ENCODE results near the gene PAQR7.

The PAQR7 gene

GRCh38 chr1:25819491-25820246 is 55.8 kb downstream of the PAQR7 start, which contains the start of gene MTFR1L:
MTFR1L (plus strand) TSS chr1:25819954; CDS start chr1:25823105, 3,151 bp downstream.
- DNase-seq, result peak; percentile 88 to 91 (median 89)
- Histone ChIP-seq H3K4me1 (ENCODE audit: control insufficient read depth, insufficient read depth, low read length, poor library complexity, severe bottlenecking) (peaks cover 24% of the 10 kb centered on the region), H3K9me3 (ENCODE audit: control insufficient read depth, low read length) (no peaks in the 10 kb centered on the region), H3K27ac (ENCODE audit: insufficient read depth, low read length, poor library complexity, severe bottlenecking) (peak within 1 kb of the TSS; percentile 80), H3K36me3 (ENCODE audit: control insufficient read depth, insufficient read depth, low read length) (peaks cover 10% of the 10 kb centered on the region), H3K27me3 (replicated peaks; ENCODE audit: control insufficient read depth, insufficient read depth, low read length, poor library complexity, severe bottlenecking) (no peaks in the 10 kb centered on the region), H3K4me3 (ENCODE audit: insufficient read depth, low read depth, low read length, poor library complexity, severe bottlenecking) (peak within 1 kb of the TSS; percentile 78)

GRCh38 chr1:25818569-25818968 is 56.9 kb downstream of the PAQR7 start:
- Histone ChIP-seq H3K9me3 (ENCODE audit: control insufficient read depth, low read length) (no peaks in the 10 kb centered on the region), H3K36me3 (ENCODE audit: control insufficient read depth, insufficient read depth, low read length) (peaks cover 10% of the 10 kb centered on the region), H3K27ac (ENCODE audit: insufficient read depth, low read length, poor library complexity, severe bottlenecking) (no peak overlapping the region), H3K27me3 (replicated peaks; ENCODE audit: control insufficient read depth, insufficient read depth, low read length, poor library complexity, severe bottlenecking) (no peaks in the 10 kb centered on the region), H3K4me1 (ENCODE audit: control insufficient read depth, insufficient read depth, low read length, poor library complexity, severe bottlenecking) (peaks cover 24% of the 10 kb centered on the region), H3K4me3 (ENCODE audit: insufficient read depth, low read depth, low read length, poor library complexity, severe bottlenecking) (no peak overlapping the region)
- DNase-seq, result no peak

GRCh38 chr1:25817840-25818501 is 57.5 kb downstream of the PAQR7 start:
- Histone ChIP-seq H3K27ac (ENCODE audit: insufficient read depth, low read length, poor library complexity, severe bottlenecking) (no peak overlapping the region), H3K4me1 (ENCODE audit: control insufficient read depth, insufficient read depth, low read length, poor library complexity, severe bottlenecking) (peaks cover 24% of the 10 kb centered on the region), H3K27me3 (replicated peaks; ENCODE audit: control insufficient read depth, insufficient read depth, low read length, poor library complexity, severe bottlenecking) (no peaks in the 10 kb centered on the region), H3K9me3 (ENCODE audit: control insufficient read depth, low read length) (no peaks in the 10 kb centered on the region), H3K4me3 (ENCODE audit: insufficient read depth, low read depth, low read length, poor library complexity, severe bottlenecking) (no peak overlapping the region), H3K36me3 (ENCODE audit: control insufficient read depth, insufficient read depth, low read length) (peaks cover 10% of the 10 kb centered on the region)
- no peak for DNase-seq

- H3K9me3 ChIP-seq (ENCODE audit: control insufficient read depth, low read length), result no peaks in the 10 kb centered on the region
- peaks cover 16% of the 10 kb centered on the region for H3K4me1 ChIP-seq (ENCODE audit: control insufficient read depth, insufficient read depth, low read length, poor library complexity, severe bottlenecking)
- peaks cover 10% of the 10 kb centered on the region for H3K36me3 ChIP-seq (ENCODE audit: control insufficient read depth, insufficient read depth, low read length)
- no peak for DNase-seq
- H3K4me3 ChIP-seq (ENCODE audit: insufficient read depth, low read depth, low read length, poor library complexity, severe bottlenecking), result no peak overlapping the region
- no peak overlapping the region for H3K27ac ChIP-seq (ENCODE audit: insufficient read depth, low read length, poor library complexity, severe bottlenecking)
- no peaks in the 10 kb centered on the region for H3K27me3 ChIP-seq (replicated peaks; ENCODE audit: control insufficient read depth, insufficient read depth, low read length, poor library complexity, severe bottlenecking)
Observed at GRCh38 chr1:25816112-25816718, 59.3 kb downstream of the PAQR7 start.

- H3K36me3 ChIP-seq (ENCODE audit: control insufficient read depth, insufficient read depth, low read length), result peaks cover 10% of the 10 kb centered on the region
- H3K27me3 ChIP-seq (replicated peaks; ENCODE audit: control insufficient read depth, insufficient read depth, low read length, poor library complexity, severe bottlenecking), result no peaks in the 10 kb centered on the region
- no peak for DNase-seq
- no peak overlapping the region for H3K27ac ChIP-seq (ENCODE audit: insufficient read depth, low read length, poor library complexity, severe bottlenecking)
- no peak overlapping the region for H3K4me3 ChIP-seq (ENCODE audit: insufficient read depth, low read depth, low read length, poor library complexity, severe bottlenecking)
- peaks cover 15% of the 10 kb centered on the region for H3K4me1 ChIP-seq (ENCODE audit: control insufficient read depth, insufficient read depth, low read length, poor library complexity, severe bottlenecking)
- no peaks in the 10 kb centered on the region for H3K9me3 ChIP-seq (ENCODE audit: control insufficient read depth, low read length)
Observed at GRCh38 chr1:25815208-25816111, 60.0 kb downstream of the PAQR7 start.

- H3K36me3 ChIP-seq (ENCODE audit: control insufficient read depth, insufficient read depth, low read length), result peaks cover 14% of the 10 kb centered on the region
- H3K4me3 ChIP-seq (ENCODE audit: insufficient read depth, low read depth, low read length, poor library complexity, severe bottlenecking), result no peak overlapping the region
- no peak overlapping the region for H3K27ac ChIP-seq (ENCODE audit: insufficient read depth, low read length, poor library complexity, severe bottlenecking)
- H3K4me1 ChIP-seq (ENCODE audit: control insufficient read depth, insufficient read depth, low read length, poor library complexity, severe bottlenecking), result peaks cover 14% of the 10 kb centered on the region
- no peaks in the 10 kb centered on the region for H3K9me3 ChIP-seq (ENCODE audit: control insufficient read depth, low read length)
- no peaks in the 10 kb centered on the region for H3K27me3 ChIP-seq (replicated peaks; ENCODE audit: control insufficient read depth, insufficient read depth, low read length, poor library complexity, severe bottlenecking)
- DNase-seq, result no peak
Observed at GRCh38 chr1:25814549-25815087, 60.9 kb downstream of the PAQR7 start.

- peaks cover 19% of the 10 kb centered on the region for H3K36me3 ChIP-seq (ENCODE audit: control insufficient read depth, insufficient read depth, low read length)
- no peak overlapping the region for H3K27ac ChIP-seq (ENCODE audit: insufficient read depth, low read length, poor library complexity, severe bottlenecking)
- peaks cover 7% of the 10 kb centered on the region for H3K4me1 ChIP-seq (ENCODE audit: control insufficient read depth, insufficient read depth, low read length, poor library complexity, severe bottlenecking)
- DNase-seq, result no peak
- H3K27me3 ChIP-seq (replicated peaks; ENCODE audit: control insufficient read depth, insufficient read depth, low read length, poor library complexity, severe bottlenecking), result no peaks in the 10 kb centered on the region
- no peaks in the 10 kb centered on the region for H3K9me3 ChIP-seq (ENCODE audit: control insufficient read depth, low read length)
- H3K4me3 ChIP-seq (ENCODE audit: insufficient read depth, low read depth, low read length, poor library complexity, severe bottlenecking), result no peak overlapping the region
Observed at GRCh38 chr1:25813734-25814471, 61.6 kb downstream of the PAQR7 start.

- Histone ChIP-seq H3K36me3 (ENCODE audit: control insufficient read depth, insufficient read depth, low read length) (peaks cover 19% of the 10 kb centered on the region), H3K9me3 (ENCODE audit: control insufficient read depth, low read length) (no peaks in the 10 kb centered on the region), H3K27me3 (replicated peaks; ENCODE audit: control insufficient read depth, insufficient read depth, low read length, poor library complexity, severe bottlenecking) (no peaks in the 10 kb centered on the region), H3K4me3 (ENCODE audit: insufficient read depth, low read depth, low read length, poor library complexity, severe bottlenecking) (no peak overlapping the region), H3K4me1 (ENCODE audit: control insufficient read depth, insufficient read depth, low read length, poor library complexity, severe bottlenecking) (peaks cover 6% of the 10 kb centered on the region), H3K27ac (ENCODE audit: insufficient read depth, low read length, poor library complexity, severe bottlenecking) (no peak overlapping the region)
- DNase-seq, result no peak
Observed at GRCh38 chr1:25813071-25813733, 62.3 kb downstream of the PAQR7 start.

Data from effector memory CD4-positive, alpha-beta T cell (primary cell).